Body of pancreas (tissue), 4 donors: ENCODE measurements around the gene GTF2IRD1. TPM values are rescaled to one million over a fixed set of nuclear protein-coding genes. Genes with fewer than 3 reads are reported as not detected.
"Not testable (repeated sequence)": the region's sequence is repeated elsewhere in the genome, so short reads cannot be mapped to it uniquely, and the experiment has no call there.

Source experiments
- ATAC-seq: fragments of 150-250 bp; one replicate; pipeline ENCODE4 v1.9.1; 2016
- DNase-seq, 4 donors: peaks; one replicate each; pipeline ENCODE4 v3.0.0-alpha.2; 2019
- H3K27ac ChIP-seq, 4 donors: fragments of 200-600 bp; sonication (generic); 1 replicate in 3 of 4; 2 replicates in 1 of 4; pipeline versions ENCODE4 v1.5.1 to v1.6.1; 2016 to 2019; ENCODE audit warnings: mild to moderate bottlenecking in 1 of 4, mixed read lengths in 1 of 4, moderate library complexity in 1 of 4
- H3K27me3 ChIP-seq, 2 donors: fragments of 200-600 bp; sonication (generic); one replicate each; pipeline ENCODE4 v1.6.0; 2016; ENCODE audit warnings: mild to moderate bottlenecking in 1 of 2
- H3K36me3 ChIP-seq, 2 donors: fragments of 200-600 bp; sonication (generic); replicated peaks in 1 of 2; 2 replicates each; pipeline ENCODE4 v1.5.1; 2016; ENCODE audit warnings: low read depth in 2 of 2; ENCODE audit not compliant: insufficient read depth in 1 of 2
- H3K4me1 ChIP-seq: fragments of 200-600 bp; sonication (generic); one replicate; pipeline ENCODE4 v1.6.0; 2016
- H3K4me3 ChIP-seq, 2 donors: fragments of 200-600 bp; sonication (generic); 1 replicate in 1 of 2; 2 replicates in 1 of 2; pipeline ENCODE4 v1.5.1; 2016 to 2019
- H3K9me3 ChIP-seq, 3 donors: fragments of 200-600 bp; sonication (generic); 1 replicate in 2 of 3; 2 replicates in 1 of 3; pipeline ENCODE4 v1.5.1; 2016
- POLR2A ChIP-seq, 3 donors: fragments of 450-650 bp; IDR thresholded peaks; one replicate each; pipeline ENCODE4 v1.6.1; 2016; ENCODE audit warnings: antibody characterized with exemption in 3 of 3, mild to moderate bottlenecking in 2 of 3
- WGBS, 2 donors: methylation state at CpG; one replicate each; pipeline ENCODE4 v1.1.5; 2017; 5-methylcytosine and 5-hydroxymethylcytosine counted together
- intact Hi-C: fragments of 100-400 bp; cut with DNase I; formaldehyde crosslinking; loops from one replicate; pipeline ENCODE4 v1.15.1; 2023
- total RNA-seq, 2 donors: library from RNA; depleted of rRNA; stranded (reverse); fragments of >200 nt; gene quantifications; one replicate each; pipeline ENCODE4 v1.1.0, GENCODE V29; 2016
- TF ChIP-seq, protein P1 (sequence below), 7 experiments: fragments of 450-650 bp in 4 of 7; fragments of 200-600 bp in 3 of 7; sonication (generic) in 3 of 7; IDR thresholded peaks; one replicate each; pipeline ENCODE4 v1.5.1; 2016 to 2019; ENCODE audit warnings: antibody characterized with exemption in 7 of 7

Gene GTF2IRD1
- total RNA-seq, 2 donors from 2014 or later, result 9.2 to 11.2 TPM

GRCh38 chr7:74493295-74493694 lies 39.6 kb downstream of the GTF2IRD1 start:
- Histone ChIP-seq H3K27ac (no peak overlapping the region), H3K36me3 (no peaks in the 10 kb centered on the region), H3K9me3 (no peaks in the 10 kb centered on the region), H3K4me3 (no peak overlapping the region), H3K4me1 (no peaks in the 10 kb centered on the region), H3K27me3 (no peaks in the 10 kb centered on the region)
- TF ChIP-seq POLR2A (IDR thresholded peaks at IDR 0.05), result no peak
- TF ChIP-seq, protein P1, sequence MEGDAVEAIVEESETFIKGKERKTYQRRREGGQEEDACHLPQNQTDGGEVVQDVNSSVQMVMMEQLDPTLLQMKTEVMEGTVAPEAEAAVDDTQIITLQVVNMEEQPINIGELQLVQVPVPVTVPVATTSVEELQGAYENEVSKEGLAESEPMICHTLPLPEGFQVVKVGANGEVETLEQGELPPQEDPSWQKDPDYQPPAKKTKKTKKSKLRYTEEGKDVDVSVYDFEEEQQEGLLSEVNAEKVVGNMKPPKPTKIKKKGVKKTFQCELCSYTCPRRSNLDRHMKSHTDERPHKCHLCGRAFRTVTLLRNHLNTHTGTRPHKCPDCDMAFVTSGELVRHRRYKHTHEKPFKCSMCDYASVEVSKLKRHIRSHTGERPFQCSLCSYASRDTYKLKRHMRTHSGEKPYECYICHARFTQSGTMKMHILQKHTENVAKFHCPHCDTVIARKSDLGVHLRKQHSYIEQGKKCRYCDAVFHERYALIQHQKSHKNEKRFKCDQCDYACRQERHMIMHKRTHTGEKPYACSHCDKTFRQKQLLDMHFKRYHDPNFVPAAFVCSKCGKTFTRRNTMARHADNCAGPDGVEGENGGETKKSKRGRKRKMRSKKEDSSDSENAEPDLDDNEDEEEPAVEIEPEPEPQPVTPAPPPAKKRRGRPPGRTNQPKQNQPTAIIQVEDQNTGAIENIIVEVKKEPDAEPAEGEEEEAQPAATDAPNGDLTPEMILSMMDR (IDR thresholded peaks at IDR 0.05), result no peak
- 91 to 96% methylated on average over 6 of the region's 6 CpGs for WGBS, 2 donors
- ATAC-seq (no peak), DNase-seq (no peak)
- intact Hi-C loops, result no loop called here

GRCh38 chr7:74494076-74494548 lies 40.4 kb downstream of the GTF2IRD1 start:
- H3K36me3 ChIP-seq, result no peaks in the 10 kb centered on the region
- TF ChIP-seq, protein P1 (IDR thresholded peaks at IDR 0.05), result no peak
- intact Hi-C loops, result no loop called here
- DNase-seq, result no peak
- ATAC-seq, result no peak
- WGBS, 2 donors, result 86 to 93% methylated on average over 10 to 14 of the region's 14 CpGs
- H3K4me1 ChIP-seq, result no peaks in the 10 kb centered on the region
- H3K4me3 ChIP-seq, result no peak overlapping the region
- no peak overlapping the region for H3K27ac ChIP-seq
- H3K27me3 ChIP-seq, result no peaks in the 10 kb centered on the region
- no peaks in the 10 kb centered on the region for H3K9me3 ChIP-seq

DNA sequence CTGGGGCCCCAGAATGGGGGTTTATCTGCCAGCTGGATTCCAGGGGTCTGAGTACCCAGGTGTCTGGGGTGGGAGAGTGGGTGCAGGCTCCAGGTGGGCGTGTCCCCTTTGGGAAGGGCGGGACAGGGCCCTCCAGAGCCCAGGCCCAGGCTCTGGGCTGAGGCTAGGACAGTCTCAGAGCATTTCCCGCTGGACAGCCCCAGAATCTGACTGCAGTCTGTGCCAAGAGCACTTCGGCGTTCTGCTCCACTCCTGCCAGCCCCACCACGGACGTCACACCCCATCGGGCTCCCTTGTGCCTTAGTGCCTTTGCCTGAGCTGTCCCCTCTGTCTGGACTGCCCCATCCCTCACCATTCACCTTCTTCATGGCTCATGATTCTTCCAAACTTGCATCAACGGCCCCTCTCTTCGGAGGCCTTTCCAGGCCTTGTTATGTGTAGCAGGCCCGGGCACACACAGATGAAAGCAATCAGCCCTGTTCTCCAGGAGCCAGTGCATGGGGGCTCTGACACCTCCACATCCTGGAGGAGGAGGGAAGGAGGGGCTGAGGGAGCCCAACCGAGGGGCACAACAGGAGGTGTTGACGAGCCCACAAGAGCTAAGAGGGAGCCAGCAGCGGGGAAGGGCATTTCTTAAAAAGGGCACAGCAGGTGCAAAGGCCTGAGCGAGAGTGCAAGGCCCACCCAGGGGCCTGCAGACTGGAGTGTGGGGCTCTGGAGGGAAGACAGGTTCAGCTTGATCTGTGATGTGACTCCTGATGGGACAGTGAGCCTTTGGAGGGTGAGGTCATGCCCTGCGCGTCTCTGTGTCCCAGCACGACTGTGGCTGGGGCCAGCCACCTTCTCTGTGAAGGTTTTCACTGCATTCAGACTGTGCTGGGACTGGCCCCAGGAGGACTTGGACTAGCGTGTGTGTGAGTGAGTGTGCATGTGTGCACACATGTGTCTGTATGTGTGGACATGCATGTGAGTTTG lies 41.7 kb downstream of the GTF2IRD1 start:
- Histone ChIP-seq H3K4me1 (no peaks in the 10 kb centered on the region), H3K4me3 (no peak overlapping the region), H3K36me3 (no peaks in the 10 kb centered on the region), H3K27me3 (no peaks in the 10 kb centered on the region), H3K9me3 (no peaks in the 10 kb centered on the region), H3K27ac (no peak overlapping the region)
- 73 to 80% methylated on average over 7 to 19 of the region's 19 CpGs for WGBS, 2 donors
- intact Hi-C loops, result no loop called here
- no peak for DNase-seq
- ATAC-seq, result no peak
- TF ChIP-seq, protein P1 (IDR thresholded peaks at IDR 0.05), result no peak
- no peak for TF ChIP-seq POLR2A (IDR thresholded peaks at IDR 0.05)

DNA sequence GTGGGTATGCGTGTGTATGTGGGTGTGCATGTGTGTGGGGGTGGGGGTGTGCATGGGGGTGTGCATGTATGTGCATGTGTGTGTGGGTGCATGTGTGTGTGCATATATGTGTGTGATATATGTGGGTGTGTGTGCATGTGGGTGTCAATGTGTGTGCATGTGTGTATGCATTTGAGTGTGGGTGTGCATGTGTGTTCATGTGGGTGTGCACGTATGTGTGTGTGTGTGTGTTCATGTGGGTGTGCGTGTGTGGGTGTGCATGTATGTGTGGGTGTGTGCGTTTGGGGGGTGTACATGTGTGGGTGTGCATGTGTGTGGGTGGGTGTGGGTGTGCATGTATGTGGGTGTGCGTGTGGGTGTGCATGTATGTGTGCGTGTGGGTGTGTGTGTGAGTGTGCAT lies 42.6 kb downstream of the GTF2IRD1 start:
- no peak overlapping the region for H3K4me3 ChIP-seq
- H3K36me3 ChIP-seq, result no peaks in the 10 kb centered on the region
- TF ChIP-seq, protein P1 (IDR thresholded peaks at IDR 0.05), result no peak
- TF ChIP-seq POLR2A (IDR thresholded peaks at IDR 0.05), result no peak
- peaks cover 8% of the 10 kb centered on the region for H3K4me1 ChIP-seq
- ATAC-seq (no peak), DNase-seq (no peak)
- no peaks in the 10 kb centered on the region for H3K27me3 ChIP-seq
- WGBS, 2 donors, result 93 to 95% methylated on average over 6 of the region's 6 CpGs
- H3K9me3 ChIP-seq, result no peaks in the 10 kb centered on the region
- H3K27ac ChIP-seq, result no peak overlapping the region
- intact Hi-C loops, result no loop called here

GRCh38 chr7:74496773-74497172 lies 43.1 kb downstream of the GTF2IRD1 start:
- H3K27me3 ChIP-seq, DNase-seq, intact Hi-C loops, H3K36me3 ChIP-seq, H3K27ac ChIP-seq, ATAC-seq, H3K4me3 ChIP-seq, H3K9me3 ChIP-seq: not testable (repeated sequence)
- WGBS, 2 donors, result 90 to 98% methylated on average over 3 of the region's 3 CpGs
- H3K4me1 ChIP-seq, result peaks cover 13% of the 10 kb centered on the region
